GM18511 (cell line): ENCODE measurements around the gene IQCK.

ENCODE experiments used
- ATAC-seq: cut with Tn5 transposase; IDR thresholded peaks from one replicate; pipeline ENCODE4 v1.9.1; 2021; ENCODE audit warnings: mild to moderate bottlenecking, moderate library complexity; ENCODE audit not compliant: unreplicated experiment

Gene IQCK

GRCh38 chr16:19830902-19831560 lies 113.0 kb downstream of the IQCK start:
- ATAC-seq = no peak

DNA sequence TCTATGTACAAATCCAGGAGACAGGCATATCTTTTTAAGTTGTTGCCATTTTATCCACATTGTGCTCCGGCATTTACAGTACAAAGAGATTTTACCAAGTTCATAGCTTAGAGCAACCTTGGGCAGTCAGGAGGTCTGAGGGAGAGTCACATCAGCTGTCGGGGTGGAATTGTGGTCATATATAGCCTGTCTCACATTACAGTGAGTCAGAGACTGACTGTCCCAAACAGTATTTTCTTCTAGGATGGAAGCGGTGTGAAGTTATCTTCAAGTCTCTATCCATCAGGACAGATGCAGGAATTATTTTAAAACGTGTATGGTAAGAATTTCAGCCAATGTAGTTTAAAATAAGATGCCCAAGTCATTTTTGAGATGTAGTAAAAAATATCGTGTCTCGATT lies 113.6 kb downstream of the IQCK start:
- no peak for ATAC-seq

- ATAC-seq = no peak
Observed at GRCh38 chr16:19833176-19833575, 115.1 kb downstream of the IQCK start.

- ATAC-seq = no peak
Observed at GRCh38 chr16:19833581-19833980, 115.5 kb downstream of the IQCK start.

DNA sequence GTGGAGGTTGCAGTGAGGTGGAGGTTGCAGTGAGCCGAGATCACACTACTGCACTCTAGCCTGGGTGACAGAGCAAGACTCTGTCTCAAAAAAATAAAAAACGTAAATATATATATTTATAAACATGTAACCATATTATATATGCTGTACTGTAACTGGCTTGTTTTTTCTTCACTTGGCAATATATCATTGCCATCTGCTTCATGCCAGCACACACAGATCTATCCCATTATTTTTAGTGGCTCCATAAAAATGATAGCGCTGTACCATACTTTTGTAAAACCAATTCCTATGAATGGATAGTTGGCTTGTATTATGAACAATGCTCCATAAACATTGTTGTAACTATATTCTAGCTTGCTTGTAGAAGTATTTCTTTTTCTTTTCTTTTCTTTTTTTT lies 117.1 kb downstream of the IQCK start:
- no peak for ATAC-seq

DNA sequence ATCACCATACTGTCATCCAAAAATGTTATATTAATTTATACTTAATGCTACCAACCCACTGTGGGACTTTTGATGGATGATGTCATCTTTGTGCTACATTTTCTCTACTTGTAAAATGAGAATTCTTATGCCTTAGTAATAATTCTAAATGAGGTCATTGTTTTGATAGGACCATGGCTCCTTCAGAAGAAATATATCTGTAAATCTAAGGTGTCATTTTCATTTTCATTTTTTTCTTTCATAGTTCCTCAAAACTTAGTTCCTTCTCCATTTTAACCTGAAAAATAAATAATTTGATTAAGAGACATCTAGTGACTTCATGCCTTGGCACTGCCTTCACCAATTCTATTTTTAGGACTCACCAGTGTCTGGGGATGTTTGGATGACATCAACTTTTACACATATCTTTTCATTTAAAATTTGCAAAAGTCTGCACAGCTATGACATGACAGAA lies 117.9 kb downstream of the IQCK start:
- ATAC-seq = no peak

- ATAC-seq = no peak
Observed at GRCh38 chr16:19837331-19837980, 119.4 kb downstream of the IQCK start.

DNA sequence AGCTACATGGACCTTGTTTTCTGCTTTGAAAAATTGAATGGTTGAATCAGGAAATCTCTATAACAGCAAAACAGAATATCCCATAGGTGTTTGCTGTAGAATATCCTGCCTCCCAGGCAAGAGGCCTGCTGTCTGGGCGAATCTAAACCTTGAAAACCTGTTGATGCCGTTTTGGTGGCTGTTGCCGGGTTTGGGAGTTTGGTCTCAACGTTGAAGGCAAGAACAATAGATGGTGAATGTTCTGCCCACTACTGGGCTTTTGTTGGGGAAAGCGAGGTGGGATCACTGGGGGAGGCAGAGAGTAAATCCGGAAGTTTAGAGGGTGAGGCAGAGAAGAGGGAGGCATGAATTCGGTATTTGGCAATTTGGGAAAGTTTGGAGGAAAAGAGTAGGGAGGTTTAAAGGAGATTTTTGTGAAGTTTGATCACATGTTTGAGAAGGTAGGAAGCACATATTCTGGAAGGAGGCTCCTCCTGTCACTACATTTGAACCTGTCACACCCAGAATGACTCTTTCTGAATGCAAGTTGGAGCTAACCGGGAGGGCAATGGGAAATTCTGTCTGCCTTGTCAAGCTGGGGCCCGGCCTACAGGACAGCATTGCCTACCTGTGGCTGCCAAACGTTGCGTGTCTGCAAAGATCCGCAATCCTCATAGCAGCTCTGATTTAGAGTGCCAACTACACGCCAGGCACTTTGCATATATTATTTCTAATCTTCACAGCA lies 120.1 kb downstream of the IQCK start:
- ATAC-seq = no peak

DNA sequence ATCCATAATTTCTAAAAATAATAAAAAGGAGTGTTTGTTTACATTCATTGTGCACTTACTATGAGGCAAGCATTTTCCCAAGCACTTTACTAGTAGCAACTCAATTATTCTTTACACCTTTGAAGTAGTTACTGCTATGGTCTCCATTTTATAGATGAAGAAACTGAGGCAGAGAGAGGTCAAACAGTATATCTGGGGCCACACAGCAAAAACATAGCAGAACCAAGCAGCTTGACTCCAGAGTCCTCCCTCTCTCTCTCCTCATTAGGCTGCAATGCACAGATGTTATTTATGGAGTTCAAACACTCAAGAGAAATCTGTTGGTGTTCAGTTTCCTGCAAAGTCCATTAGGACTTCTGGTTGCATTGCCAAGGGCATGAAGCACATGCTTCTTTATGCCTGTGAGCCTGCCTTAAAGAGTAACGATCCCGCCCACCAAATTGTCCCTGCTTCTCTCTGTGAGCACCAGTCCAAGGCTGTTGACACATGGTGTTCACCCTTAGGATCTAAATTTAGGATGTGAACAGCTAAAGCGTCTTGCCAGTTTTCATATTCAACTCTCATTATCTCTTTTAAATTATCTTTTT lies 122.5 kb downstream of the IQCK start:
- no peak for ATAC-seq

DNA sequence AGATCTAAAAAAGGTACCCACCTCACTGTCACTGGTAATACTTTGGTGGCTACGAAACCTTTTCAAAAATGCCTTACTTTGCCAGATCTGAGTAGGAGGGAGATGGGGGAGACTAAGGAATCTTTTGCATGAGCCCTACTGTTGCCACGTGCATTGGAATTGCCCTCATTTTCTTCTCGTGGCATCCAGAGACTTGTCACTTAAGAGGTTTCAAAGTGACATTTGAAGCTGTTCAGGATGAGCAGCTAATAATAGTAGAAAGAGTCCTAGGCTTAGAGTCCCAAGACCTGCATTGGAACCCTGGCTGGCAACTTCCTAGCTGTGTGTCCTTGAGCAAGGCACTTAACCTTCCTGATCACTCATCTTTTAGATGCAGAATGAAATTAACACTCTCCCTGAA lies 123.1 kb downstream of the IQCK start:
- ATAC-seq = no peak

- ATAC-seq = no peak
Observed at GRCh38 chr16:19842426-19843157, 124.5 kb downstream of the IQCK start.

- no peak for ATAC-seq
Observed at GRCh38 chr16:19843371-19843770, 125.3 kb downstream of the IQCK start.

GRCh38 chr16:19844945-19845641 lies 127.0 kb downstream of the IQCK start:
- no peak for ATAC-seq

GRCh38 chr16:19846436-19846835 lies 128.4 kb downstream of the IQCK start:
- no peak for ATAC-seq

DNA sequence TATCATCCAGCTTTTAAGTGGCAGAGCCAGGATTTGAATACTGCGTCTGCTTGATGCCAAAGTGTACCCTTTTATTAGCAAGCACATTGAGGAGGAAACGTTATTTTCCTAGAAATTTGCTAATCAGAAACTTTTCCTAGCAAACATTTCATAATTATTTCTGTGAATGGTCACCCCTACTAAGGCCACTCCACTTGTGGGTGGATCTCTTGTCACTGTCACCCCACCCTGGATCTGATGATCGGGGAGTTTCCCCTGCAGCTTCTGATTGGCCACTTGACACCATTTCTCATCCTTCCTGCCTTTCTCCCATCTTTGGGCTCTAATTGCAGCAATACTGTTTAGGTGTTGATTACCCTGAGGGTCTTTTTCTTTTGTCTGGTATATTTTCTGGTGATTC lies 130.7 kb downstream of the IQCK start:
- ATAC-seq = no peak

GRCh38 chr16:19850131-19850817 lies 132.2 kb downstream of the IQCK start:
- no peak for ATAC-seq

- no peak for ATAC-seq
Observed at GRCh38 chr16:19851476-19851875, 133.4 kb downstream of the IQCK start.

GRCh38 chr16:19853132-19853741 lies 135.2 kb downstream of the IQCK start:
- no peak for ATAC-seq

DNA sequence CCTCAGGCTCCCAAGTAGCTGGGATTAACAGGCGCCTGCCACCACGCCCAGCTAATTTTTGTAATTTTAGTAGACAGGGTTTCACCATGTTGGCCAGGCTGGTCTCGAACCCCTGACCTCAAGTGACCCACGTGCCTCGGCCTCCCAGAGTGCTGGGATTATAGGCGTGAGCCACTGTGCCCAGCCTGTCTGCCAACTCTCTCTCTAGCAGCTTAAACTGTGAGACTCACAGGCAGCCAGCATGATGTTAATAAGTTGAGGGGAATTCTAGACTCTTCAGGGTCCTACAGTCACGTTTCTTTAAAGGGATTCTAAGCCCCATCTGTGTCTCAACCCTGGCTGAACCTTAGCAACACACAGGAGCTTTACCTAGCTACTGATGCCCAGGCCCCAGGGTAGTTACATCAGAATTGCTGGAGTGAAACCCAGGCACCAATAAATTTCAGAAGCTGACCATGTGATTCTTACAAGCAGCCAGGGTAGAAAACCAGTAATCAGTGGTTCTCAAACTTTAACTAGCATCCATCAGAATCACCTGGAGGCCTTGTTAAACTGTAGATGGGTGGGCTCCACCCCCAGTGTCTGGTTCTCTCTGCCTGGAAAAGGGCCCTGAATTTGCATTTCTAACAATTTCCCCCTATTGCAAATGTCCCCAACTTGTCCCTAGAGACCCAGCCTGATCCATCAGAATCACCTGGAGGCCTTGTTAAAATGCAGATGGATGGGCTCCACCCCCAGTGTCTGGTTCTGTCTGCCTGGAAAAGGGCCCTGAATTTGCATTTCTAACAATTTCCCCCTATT lies 135.9 kb downstream of the IQCK start:
- ATAC-seq = no peak
